Measurements from ENCODE around the gene ARL4A. TPM values are rescaled to one million over a fixed set of nuclear protein-coding genes. Genes with fewer than 3 reads are reported as not detected.

ARL4A gene, protein sequence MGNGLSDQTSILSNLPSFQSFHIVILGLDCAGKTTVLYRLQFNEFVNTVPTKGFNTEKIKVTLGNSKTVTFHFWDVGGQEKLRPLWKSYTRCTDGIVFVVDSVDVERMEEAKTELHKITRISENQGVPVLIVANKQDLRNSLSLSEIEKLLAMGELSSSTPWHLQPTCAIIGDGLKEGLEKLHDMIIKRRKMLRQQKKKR
- 41.2 TPM for total RNA-seq (ENCODE audit: unreplicated experiment)
- long read RNA-seq, transcript ARL4A-206 (2 exons, 845 nt): major isoform, 6 of 15 reads
- long read RNA-seq, partial matches to known transcripts: 0 of 15 reads
- long read RNA-seq, other reads (novel, unspliced or antisense): 0 of 15 reads

DNA sequence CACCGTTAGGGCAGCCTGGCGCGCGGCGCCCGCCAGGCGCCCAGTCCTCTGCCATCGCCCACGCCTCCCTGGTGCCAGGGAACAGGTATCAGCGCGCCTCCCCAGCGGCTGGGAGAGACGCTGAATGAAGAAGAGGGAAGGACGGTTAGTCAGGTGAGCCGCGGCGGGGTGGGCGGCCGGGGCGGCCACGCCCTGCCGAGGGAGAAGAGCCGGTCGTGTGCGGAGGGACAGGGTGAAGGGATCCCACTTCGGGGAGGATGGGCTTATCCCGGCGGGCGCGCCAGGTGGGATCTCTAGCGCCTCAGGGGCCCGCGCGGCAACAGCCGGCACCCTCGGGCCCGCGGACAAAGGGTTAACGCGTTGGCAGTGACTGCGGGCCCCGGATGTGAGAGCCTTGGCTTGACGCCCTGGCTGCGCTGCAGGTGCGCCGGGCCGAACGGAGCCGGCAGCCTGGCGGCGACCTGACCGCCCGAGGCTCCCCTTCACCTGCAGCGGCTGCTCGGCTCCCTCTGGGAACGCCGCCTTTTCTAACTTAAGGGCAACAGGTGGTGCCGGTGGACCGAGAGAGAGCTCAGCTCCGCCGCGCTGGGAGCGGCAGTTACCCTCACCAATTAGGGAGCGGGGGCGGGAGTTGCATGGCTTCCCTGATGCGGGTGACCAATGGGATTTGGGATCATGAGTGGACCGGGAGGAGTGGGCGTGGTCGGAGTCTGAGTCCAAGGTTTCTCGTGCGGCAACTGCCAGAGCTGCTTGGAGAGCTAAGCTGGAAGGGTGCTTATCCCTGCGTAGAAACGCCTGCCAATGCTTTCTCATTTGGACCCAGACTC, at the start of gene ARL4A:
Gene ARL4A (plus strand): TSS at position 743 of the 827 bp plus-strand sequence. CDS start 622 bp downstream, outside the sequence.
- Mint-ChIP-seq H3K9me3 (ENCODE audit: unreplicated experiment) (no peaks in the 10 kb centered on the region), H3K27me3 (ENCODE audit: unreplicated experiment) (peaks cover 4% of the 10 kb centered on the region), H3K27ac (ENCODE audit: unreplicated experiment) (peak within 1 kb of the TSS; percentile 95), H3K4me3 (ENCODE audit: unreplicated experiment) (peak within 1 kb of the TSS; percentile 100), H3K4me1 (ENCODE audit: unreplicated experiment) (peaks cover 14% of the 10 kb centered on the region), H3K36me3 (ENCODE audit: low read depth, unreplicated experiment) (peaks cover 5% of the 10 kb centered on the region)
- TF ChIP-seq, protein P1, sequence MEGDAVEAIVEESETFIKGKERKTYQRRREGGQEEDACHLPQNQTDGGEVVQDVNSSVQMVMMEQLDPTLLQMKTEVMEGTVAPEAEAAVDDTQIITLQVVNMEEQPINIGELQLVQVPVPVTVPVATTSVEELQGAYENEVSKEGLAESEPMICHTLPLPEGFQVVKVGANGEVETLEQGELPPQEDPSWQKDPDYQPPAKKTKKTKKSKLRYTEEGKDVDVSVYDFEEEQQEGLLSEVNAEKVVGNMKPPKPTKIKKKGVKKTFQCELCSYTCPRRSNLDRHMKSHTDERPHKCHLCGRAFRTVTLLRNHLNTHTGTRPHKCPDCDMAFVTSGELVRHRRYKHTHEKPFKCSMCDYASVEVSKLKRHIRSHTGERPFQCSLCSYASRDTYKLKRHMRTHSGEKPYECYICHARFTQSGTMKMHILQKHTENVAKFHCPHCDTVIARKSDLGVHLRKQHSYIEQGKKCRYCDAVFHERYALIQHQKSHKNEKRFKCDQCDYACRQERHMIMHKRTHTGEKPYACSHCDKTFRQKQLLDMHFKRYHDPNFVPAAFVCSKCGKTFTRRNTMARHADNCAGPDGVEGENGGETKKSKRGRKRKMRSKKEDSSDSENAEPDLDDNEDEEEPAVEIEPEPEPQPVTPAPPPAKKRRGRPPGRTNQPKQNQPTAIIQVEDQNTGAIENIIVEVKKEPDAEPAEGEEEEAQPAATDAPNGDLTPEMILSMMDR (IDR thresholded peaks at IDR 0.05; ENCODE audit: unreplicated experiment): peak; percentile 61
- peak; percentile 97 for DNase-seq (ENCODE audit: low spot score)

DNA sequence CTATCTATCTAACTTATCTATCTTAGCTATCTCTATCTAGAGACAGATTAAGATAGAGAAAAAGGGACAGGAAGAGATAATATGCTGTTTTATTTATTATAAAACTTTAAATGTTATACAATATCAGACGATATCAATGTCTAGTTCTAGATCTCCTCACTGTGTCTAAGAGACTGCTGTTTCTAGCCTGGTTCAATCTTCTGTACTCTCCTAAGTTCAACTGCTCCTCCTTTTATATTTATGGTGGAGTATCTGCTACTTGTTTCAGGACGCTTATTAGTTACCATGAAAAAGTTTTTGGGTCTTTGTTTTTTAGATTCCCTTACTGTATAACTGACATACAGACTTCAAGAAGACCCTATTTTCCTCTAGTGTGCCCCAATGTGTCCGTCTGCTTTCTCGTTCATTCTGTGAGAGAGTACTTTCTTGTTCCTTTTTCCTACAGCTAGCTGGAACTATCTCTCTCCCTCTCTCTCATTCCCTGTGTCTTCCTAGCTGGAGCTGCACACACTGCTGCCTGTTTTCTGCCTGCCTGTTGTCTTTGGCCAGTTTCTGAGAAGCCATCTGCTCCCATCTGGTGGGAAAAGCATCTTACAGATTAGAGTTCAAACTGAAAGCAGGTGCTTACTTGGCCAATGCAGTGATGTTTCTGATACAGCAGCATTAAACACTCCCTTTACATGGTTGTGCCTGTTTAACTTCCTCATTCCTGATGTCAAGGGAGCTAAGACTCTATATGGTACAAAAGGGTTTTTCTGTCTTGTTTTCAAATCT, 49.4 kb upstream of the ARL4A start:
- Mint-ChIP-seq H3K36me3 (ENCODE audit: low read depth, unreplicated experiment) (no peaks in the 10 kb centered on the region), H3K9me3 (ENCODE audit: unreplicated experiment) (no peaks in the 10 kb centered on the region), H3K27ac (ENCODE audit: unreplicated experiment) (no peak overlapping the region), H3K4me3 (ENCODE audit: unreplicated experiment) (no peak overlapping the region), H3K4me1 (ENCODE audit: unreplicated experiment) (no peaks in the 10 kb centered on the region), H3K27me3 (ENCODE audit: unreplicated experiment) (no peaks in the 10 kb centered on the region)
- DNase-seq (ENCODE audit: low spot score): no peak
- TF ChIP-seq, protein P1 (IDR thresholded peaks at IDR 0.05; ENCODE audit: unreplicated experiment): no peak

- Mint-ChIP-seq H3K27me3 (ENCODE audit: unreplicated experiment) (no peaks in the 10 kb centered on the region), H3K36me3 (ENCODE audit: low read depth, unreplicated experiment) (no peaks in the 10 kb centered on the region), H3K9me3 (ENCODE audit: unreplicated experiment) (no peaks in the 10 kb centered on the region), H3K27ac (ENCODE audit: unreplicated experiment) (no peak overlapping the region), H3K4me3 (ENCODE audit: unreplicated experiment) (no peak overlapping the region), H3K4me1 (ENCODE audit: unreplicated experiment) (no peaks in the 10 kb centered on the region)
- TF ChIP-seq, protein P1 (IDR thresholded peaks at IDR 0.05; ENCODE audit: unreplicated experiment): peak; percentile 76
- DNase-seq (ENCODE audit: low spot score): no peak
Observed at GRCh38 chr7:12638851-12639456, 48.5 kb upstream of the ARL4A start.

DNA sequence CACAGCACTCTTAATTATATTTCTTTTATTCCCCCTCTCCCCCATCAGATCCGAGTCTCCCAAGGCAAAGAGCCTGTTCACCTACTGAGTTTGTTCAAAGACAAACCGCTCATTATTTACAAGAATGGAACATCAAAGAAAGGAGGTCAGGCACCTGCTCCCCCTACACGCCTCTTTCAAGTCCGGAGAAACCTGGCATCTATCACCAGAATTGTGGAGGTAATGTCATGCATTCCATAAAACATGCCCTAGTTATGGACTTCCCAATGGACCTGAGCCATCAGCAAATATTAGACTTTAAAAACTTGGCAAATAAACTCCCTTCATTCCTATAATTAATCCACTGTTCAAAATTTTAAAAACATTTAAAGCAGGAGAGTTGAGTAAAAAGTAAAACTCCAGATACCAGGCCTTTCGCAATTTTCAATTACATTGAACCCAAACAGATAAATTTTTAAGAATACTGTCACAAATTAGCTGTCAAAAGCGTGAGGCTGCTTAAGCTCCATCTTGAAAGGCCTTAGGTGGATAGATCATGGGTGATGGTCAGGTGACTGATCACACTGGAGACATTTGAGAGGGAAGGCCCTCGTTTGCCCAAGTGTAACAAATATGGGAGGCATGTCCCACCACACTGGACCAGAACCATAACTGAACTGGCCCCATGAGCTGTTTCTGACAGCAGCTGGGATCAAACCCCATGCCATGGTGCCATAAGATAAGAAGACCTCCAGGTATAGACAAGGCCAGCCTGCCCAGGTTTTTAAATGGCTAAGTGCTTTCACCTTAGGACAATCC, 46.9 kb upstream of the ARL4A start:
- no peak overlapping the region for H3K4me3 Mint-ChIP-seq (ENCODE audit: unreplicated experiment)
- DNase-seq (ENCODE audit: low spot score): no peak
- no peaks in the 10 kb centered on the region for H3K4me1 Mint-ChIP-seq (ENCODE audit: unreplicated experiment)
- no peaks in the 10 kb centered on the region for H3K27me3 Mint-ChIP-seq (ENCODE audit: unreplicated experiment)
- H3K27ac Mint-ChIP-seq (ENCODE audit: unreplicated experiment): no peak overlapping the region
- TF ChIP-seq, protein P1 (IDR thresholded peaks at IDR 0.05; ENCODE audit: unreplicated experiment): no peak
- H3K36me3 Mint-ChIP-seq (ENCODE audit: low read depth, unreplicated experiment): no peaks in the 10 kb centered on the region
- H3K9me3 Mint-ChIP-seq (ENCODE audit: unreplicated experiment): no peaks in the 10 kb centered on the region
